WTC11 (cell line): ENCODE data around the gene ZDHHC1.

Experiments used
- CBFB ChIP-seq: sonication (generic); formaldehyde crosslinking; IDR thresholded peaks from 2 replicates; pipeline ENCODE4 v1.8.1; 2022; ENCODE audit warnings: mild to moderate bottlenecking, low read depth, missing genetic modification reagents
- TF ChIP-seq, protein P1 (sequence below): fragments of 200-600 bp; IDR thresholded peaks from 2 replicates; pipeline ENCODE4 v1.8.0; 2022; ENCODE audit warnings: antibody characterized with exemption
- TF ChIP-seq, protein P2 (sequence below): sonication (generic); formaldehyde crosslinking; IDR thresholded peaks from 2 replicates; pipeline ENCODE4 v1.8.0; 2022; ENCODE audit warnings: mild to moderate bottlenecking, missing genetic modification reagents
- TF ChIP-seq, protein P3 (sequence below): sonication (generic); formaldehyde crosslinking; IDR thresholded peaks from 2 replicates; pipeline ENCODE4 v1.8.0; 2022; ENCODE audit warnings: missing genetic modification reagents
- TF ChIP-seq, protein P4 (sequence below): sonication (generic); formaldehyde crosslinking; conservative IDR thresholded peaks from 2 replicates; pipeline ENCODE4 v1.8.1; 2022; ENCODE audit warnings: mild to moderate bottlenecking, missing genetic modification reagents

DNA sequence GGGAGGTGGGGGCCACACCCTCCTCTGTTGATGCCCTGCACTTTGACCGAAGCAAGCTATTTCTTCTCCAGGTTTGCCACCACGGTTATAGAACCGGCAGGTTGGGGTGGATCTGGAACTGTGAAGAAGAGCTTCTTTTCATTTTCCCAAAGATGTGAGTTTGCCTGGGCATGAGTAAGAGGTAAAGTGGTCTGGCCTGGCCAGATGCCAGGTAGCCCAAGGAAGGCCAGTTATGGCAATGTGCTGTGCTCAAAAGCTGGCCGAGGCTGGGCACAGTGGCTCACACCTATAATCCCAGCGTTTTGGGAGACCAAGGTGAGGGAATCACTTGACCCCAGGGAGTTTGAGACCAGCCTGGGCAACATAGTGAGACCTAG, 46.0 kb upstream of the ZDHHC1 start:
- TF ChIP-seq, protein P1, sequence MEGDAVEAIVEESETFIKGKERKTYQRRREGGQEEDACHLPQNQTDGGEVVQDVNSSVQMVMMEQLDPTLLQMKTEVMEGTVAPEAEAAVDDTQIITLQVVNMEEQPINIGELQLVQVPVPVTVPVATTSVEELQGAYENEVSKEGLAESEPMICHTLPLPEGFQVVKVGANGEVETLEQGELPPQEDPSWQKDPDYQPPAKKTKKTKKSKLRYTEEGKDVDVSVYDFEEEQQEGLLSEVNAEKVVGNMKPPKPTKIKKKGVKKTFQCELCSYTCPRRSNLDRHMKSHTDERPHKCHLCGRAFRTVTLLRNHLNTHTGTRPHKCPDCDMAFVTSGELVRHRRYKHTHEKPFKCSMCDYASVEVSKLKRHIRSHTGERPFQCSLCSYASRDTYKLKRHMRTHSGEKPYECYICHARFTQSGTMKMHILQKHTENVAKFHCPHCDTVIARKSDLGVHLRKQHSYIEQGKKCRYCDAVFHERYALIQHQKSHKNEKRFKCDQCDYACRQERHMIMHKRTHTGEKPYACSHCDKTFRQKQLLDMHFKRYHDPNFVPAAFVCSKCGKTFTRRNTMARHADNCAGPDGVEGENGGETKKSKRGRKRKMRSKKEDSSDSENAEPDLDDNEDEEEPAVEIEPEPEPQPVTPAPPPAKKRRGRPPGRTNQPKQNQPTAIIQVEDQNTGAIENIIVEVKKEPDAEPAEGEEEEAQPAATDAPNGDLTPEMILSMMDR, result no peak
- TF ChIP-seq, protein P2, sequence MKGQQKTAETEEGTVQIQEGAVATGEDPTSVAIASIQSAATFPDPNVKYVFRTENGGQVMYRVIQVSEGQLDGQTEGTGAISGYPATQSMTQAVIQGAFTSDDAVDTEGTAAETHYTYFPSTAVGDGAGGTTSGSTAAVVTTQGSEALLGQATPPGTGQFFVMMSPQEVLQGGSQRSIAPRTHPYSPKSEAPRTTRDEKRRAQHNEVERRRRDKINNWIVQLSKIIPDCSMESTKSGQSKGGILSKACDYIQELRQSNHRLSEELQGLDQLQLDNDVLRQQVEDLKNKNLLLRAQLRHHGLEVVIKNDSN (CRISPR knock-in tag), result no peak
- TF ChIP-seq, protein P3, sequence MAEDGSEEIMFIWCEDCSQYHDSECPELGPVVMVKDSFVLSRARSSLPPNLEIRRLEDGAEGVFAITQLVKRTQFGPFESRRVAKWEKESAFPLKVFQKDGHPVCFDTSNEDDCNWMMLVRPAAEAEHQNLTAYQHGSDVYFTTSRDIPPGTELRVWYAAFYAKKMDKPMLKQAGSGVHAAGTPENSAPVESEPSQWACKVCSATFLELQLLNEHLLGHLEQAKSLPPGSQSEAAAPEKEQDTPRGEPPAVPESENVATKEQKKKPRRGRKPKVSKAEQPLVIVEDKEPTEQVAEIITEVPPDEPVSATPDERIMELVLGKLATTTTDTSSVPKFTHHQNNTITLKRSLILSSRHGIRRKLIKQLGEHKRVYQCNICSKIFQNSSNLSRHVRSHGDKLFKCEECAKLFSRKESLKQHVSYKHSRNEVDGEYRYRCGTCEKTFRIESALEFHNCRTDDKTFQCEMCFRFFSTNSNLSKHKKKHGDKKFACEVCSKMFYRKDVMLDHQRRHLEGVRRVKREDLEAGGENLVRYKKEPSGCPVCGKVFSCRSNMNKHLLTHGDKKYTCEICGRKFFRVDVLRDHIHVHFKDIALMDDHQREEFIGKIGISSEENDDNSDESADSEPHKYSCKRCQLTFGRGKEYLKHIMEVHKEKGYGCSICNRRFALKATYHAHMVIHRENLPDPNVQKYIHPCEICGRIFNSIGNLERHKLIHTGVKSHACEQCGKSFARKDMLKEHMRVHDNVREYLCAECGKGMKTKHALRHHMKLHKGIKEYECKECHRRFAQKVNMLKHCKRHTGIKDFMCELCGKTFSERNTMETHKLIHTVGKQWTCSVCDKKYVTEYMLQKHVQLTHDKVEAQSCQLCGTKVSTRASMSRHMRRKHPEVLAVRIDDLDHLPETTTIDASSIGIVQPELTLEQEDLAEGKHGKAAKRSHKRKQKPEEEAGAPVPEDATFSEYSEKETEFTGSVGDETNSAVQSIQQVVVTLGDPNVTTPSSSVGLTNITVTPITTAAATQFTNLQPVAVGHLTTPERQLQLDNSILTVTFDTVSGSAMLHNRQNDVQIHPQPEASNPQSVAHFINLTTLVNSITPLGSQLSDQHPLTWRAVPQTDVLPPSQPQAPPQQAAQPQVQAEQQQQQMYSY (CRISPR knock-in tag), result no peak
- TF ChIP-seq, protein P4, sequence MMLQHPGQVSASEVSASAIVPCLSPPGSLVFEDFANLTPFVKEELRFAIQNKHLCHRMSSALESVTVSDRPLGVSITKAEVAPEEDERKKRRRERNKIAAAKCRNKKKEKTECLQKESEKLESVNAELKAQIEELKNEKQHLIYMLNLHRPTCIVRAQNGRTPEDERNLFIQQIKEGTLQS (CRISPR knock-in tag), result no peak
- no peak for TF ChIP-seq CBFB (CRISPR knock-in tag)
